ENCODE data around the gene RPL36AL.
A peak's percentile ranks its signal among the peaks of the same experiment; 100 is the strongest.
"Not testable (repeated sequence)": the region's sequence is repeated elsewhere in the genome, so short reads cannot be mapped to it uniquely, and the experiment has no call there.

The RPL36AL gene

DNA sequence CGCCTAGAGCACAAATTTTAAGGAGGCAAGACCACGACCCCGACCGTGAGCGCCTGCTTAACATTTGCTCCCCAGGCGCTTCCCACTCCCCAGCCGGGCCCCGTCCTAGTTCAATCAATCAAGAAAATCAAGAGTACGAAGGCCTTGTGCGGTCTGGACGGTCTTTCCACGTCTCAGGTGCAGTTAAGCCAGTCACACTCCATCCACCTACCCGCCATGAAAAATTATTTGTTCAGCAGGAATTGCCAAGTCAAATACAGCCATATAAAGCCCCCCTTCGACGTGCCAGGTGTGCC lies 22.3 kb downstream of the RPL36AL start:
- DNase-seq (ENCODE audit: insufficient read length, low spot score) = no peak
- no peak for FAIRE-seq
- TF ChIP-seq, protein P1, sequence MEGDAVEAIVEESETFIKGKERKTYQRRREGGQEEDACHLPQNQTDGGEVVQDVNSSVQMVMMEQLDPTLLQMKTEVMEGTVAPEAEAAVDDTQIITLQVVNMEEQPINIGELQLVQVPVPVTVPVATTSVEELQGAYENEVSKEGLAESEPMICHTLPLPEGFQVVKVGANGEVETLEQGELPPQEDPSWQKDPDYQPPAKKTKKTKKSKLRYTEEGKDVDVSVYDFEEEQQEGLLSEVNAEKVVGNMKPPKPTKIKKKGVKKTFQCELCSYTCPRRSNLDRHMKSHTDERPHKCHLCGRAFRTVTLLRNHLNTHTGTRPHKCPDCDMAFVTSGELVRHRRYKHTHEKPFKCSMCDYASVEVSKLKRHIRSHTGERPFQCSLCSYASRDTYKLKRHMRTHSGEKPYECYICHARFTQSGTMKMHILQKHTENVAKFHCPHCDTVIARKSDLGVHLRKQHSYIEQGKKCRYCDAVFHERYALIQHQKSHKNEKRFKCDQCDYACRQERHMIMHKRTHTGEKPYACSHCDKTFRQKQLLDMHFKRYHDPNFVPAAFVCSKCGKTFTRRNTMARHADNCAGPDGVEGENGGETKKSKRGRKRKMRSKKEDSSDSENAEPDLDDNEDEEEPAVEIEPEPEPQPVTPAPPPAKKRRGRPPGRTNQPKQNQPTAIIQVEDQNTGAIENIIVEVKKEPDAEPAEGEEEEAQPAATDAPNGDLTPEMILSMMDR (IDR thresholded peaks at IDR 0.05; ENCODE audit: insufficient read depth, missing control alignments) = no peak

DNA sequence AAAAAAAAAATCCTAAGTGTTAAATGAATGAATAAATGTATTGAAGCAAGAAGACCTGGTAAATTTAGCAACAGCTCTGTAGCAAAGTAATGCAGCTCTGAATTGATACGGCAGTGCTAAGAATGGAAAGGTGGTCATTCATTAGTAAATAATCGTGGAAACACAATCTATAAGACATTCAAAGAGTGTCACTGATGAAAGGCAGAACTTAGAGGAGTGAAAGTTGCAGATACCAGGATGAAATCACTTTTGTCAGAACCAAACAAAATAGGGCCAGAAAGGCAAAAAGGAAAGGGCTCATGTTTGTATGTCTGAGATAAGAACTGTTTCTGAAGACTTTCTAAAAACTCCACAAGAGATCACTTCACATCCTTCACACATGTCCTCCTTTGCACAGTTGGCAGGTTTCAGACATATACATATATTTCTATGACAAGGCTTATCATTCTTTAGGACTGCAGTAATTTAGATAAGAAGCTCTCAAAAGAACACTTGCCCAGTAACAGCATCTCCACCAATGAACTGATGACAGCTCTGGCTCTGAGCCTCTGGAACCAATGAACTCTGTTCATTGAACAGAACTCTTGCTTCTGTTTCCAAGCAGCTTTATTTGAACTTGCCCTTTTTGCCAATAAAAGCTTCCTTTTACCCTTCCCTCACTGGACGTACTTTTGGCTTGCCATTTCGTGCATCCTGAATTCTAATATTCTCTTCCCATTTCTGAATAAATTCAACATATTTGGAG lies 25.9 kb downstream of the RPL36AL start:
- DNase-seq (ENCODE audit: insufficient read length, low spot score) = no peak
- TF ChIP-seq, protein P1 (IDR thresholded peaks at IDR 0.05; ENCODE audit: insufficient read depth, missing control alignments) = no peak
- FAIRE-seq = no peak

DNA sequence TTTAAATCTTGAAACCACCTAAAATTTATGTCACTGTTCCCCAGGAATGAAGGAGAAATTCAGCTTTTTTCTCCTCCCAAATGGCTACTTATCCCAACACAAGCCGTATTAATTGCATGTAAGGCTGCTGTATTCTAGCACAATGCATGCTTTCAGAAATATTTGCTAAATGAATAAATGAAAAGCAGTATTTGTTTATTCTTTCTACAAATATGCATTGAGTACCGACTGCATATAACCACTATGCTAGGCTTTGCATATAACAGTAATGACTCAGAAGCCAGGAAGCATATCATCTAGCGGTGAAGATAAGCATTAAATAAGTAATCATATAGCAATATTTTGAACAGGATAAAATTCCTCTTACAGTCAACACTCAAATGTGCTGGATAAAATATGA lies 27.4 kb downstream of the RPL36AL start:
- FAIRE-seq (no peak), DNase-seq (ENCODE audit: insufficient read length, low spot score) (no peak)
- TF ChIP-seq, protein P1 (IDR thresholded peaks at IDR 0.05; ENCODE audit: insufficient read depth, missing control alignments) = no peak

DNA sequence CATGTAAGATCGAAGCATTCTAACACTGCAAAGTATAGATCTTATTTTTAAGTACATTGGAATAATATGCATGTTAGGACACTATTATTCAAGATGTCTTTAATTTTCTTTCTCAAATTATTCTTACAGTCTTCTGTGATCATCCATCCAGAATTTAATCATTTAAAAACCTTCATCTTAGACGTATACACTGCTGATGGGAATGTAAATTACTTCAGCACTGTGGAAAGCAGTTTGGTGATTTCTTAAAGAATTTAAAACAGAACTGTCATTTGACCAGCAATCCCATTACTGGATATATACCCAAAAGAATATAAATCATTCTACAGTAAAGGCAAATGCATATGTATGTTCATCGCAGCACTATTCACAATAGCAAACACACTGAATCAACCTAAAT lies 31.0 kb downstream of the RPL36AL start:
- TF ChIP-seq, protein P1 (IDR thresholded peaks at IDR 0.05; ENCODE audit: insufficient read depth, missing control alignments) = no peak
- no peak for FAIRE-seq

DNA sequence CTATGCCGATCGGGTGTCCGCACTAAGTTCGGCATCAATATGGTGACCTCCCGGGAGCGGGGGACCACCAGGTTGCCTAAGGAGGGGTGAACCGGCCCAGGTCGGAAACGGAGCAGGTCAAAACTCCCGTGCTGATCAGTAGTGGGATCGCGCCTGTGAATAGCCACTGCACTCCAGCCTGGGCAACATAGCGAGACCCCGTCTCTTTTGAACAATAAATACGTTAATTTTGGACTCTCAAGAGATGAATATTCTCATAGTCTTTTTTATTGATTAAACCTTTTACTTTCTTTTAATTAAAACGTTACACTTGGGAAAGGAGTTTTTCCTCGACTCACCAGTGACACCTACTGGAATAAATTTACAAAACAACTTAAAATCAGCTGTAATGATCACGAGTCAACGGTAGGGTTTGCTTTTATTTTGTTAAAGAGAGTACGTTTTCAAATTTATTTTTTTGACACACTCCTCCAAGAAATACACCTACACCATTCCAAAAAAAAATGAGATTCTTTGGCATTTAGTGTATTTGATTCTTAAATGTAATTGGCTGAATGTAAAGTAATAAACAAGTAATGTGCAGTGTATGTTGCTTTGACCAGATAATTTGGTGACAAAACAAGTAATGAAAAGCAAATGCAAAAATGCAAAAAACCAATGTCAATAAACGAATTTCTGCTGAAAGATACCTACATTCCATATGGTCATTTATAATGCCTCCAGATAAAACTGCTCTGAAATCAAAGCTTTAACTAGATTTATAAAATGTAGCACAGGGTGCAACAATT lies 33.6 kb downstream of the RPL36AL start:
- TF ChIP-seq, protein P1 (IDR thresholded peaks at IDR 0.05; ENCODE audit: insufficient read depth, missing control alignments) = peak; percentile 90
- DNase-seq (ENCODE audit: insufficient read length, low spot score) = no peak
- FAIRE-seq = no peak

More for the DNA sequence above, 31.0 kb downstream of the RPL36AL start:
- DNase-seq (ENCODE audit: insufficient read length, low spot score) = no peak

DNA sequence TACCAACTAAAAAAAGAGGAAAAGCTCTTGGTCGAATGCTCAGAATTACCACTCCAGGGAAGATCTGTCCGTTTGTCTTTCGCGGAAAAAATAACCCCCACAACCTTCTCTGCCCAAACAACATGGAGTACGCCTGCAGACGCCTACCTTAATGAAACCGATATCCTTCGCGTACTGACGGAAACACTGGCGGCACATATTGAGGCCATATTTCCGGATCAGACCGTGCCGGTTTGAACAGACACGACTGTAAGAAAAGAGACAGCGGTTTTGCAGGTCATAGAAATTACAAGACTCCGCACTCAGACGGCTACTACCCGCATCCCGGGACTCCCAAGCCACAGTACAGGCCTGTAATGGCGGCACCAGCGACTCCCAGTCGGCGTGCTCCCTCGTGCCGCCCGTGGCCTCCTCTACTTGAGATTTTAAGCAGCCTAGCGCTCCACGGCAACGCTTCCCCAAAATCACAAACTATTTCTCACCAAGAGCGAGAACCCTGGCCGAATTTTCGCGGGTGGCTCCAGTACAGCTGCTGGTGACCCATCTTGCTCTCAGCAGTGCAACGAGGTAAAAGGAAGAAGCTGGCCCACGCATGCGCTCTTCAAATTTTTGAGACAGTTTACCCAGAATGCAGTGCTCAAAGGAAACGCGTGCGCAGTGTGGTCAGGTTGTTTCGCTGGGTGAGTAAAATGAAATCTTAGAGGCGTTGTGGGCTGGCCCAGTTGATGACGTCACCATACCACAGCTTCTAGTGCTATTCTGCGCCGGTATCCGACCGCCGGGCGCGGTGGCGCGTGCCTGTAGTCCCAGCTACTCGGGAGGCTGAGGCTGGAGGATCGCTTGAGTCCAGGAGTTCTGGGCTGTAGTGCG lies 34.4 kb downstream of the RPL36AL start, which contains the start of gene RPS29:
RPS29 (minus strand) TSS at position 578 of the 870 bp plus-strand sequence; CDS start at position 544, 34 bp downstream.
- no peak for FAIRE-seq

DNA sequence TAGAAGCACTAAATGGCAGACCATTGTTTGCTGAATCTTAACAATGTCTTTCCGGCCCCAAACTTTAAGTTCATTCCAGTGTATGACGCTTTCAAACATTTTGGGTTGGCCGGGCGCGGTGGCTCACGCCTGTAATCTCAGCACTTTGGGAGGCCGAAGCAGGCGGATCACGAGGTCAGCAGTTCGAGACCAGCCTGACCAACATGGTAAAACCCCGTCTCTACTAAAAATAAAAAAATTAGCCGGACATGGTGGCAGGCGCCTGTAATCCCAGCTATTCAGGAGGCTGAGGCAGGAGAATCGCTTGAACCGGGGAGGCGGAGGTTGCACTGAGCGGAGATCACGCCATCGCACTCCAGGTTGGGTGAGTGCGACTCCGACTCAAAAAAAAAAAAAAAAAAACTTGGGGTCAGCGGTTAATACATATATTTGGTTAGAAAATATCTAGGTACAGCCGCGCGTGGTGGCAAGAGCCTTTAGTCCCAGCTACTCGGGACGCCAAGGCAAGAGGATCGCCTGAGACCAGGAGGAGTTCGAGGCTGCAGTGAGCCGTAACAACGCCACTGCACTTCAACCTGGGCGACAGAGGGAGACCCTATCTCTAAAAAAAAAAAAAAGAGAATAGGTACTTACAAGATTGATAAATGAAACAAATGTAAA lies 35.3 kb downstream of the RPL36AL start:
- not testable (repeated sequence) for FAIRE-seq; DNase-seq (ENCODE audit: insufficient read length, low spot score)

More for the DNA sequence above, 34.4 kb downstream of the RPL36AL start, which contains the start of gene RPS29:
- DNase-seq (ENCODE audit: insufficient read length, low spot score) = peak; percentile 68
- TF ChIP-seq, protein P1 (IDR thresholded peaks at IDR 0.05; ENCODE audit: insufficient read depth, missing control alignments) = no peak
